ENCODE measurements around the gene RPS19.

GRCh38 chr19:41903193-41903953 is 43.3 kb downstream of the RPS19 start:
- TF ChIP-seq EZH2 (IDR thresholded peaks at IDR 0.05; ENCODE audit: borderline replicate concordance) (no peak), EZH2phosphoT487 (IDR thresholded peaks at IDR 0.05; ENCODE audit: low read depth, severe bottlenecking, unreplicated experiment) (no peak)
- TF ChIP-seq, protein P1, sequence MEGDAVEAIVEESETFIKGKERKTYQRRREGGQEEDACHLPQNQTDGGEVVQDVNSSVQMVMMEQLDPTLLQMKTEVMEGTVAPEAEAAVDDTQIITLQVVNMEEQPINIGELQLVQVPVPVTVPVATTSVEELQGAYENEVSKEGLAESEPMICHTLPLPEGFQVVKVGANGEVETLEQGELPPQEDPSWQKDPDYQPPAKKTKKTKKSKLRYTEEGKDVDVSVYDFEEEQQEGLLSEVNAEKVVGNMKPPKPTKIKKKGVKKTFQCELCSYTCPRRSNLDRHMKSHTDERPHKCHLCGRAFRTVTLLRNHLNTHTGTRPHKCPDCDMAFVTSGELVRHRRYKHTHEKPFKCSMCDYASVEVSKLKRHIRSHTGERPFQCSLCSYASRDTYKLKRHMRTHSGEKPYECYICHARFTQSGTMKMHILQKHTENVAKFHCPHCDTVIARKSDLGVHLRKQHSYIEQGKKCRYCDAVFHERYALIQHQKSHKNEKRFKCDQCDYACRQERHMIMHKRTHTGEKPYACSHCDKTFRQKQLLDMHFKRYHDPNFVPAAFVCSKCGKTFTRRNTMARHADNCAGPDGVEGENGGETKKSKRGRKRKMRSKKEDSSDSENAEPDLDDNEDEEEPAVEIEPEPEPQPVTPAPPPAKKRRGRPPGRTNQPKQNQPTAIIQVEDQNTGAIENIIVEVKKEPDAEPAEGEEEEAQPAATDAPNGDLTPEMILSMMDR (IDR thresholded peaks at IDR 0.05; ENCODE audit: poor library complexity), result no peak

All from hepatocyte (in vitro differentiated cells).